Mesodermal cell (in vitro differentiated cells): ENCODE data around the gene APOC4.
"Not testable (repeated sequence)": the region's sequence is repeated elsewhere in the genome, so short reads cannot be mapped to it uniquely, and the experiment has no call there.

Source experiments
- H3K27ac ChIP-seq: 2 replicates; pipeline ENCODE4 v1.7.0; 2013; ENCODE audit warnings: mild to moderate bottlenecking, low read depth, low read length, moderate library complexity; ENCODE audit not compliant: severe bottlenecking
- H3K36me3 ChIP-seq: 2 replicates; pipeline ENCODE4 v1.7.1; 2013; ENCODE audit warnings: mild to moderate bottlenecking, low read length, moderate library complexity; ENCODE audit not compliant: control insufficient read depth, insufficient read depth
- H3K4me1 ChIP-seq: one replicate; pipeline ENCODE4 v1.7.1; 2013; ENCODE audit warnings: mild to moderate bottlenecking, low read length; ENCODE audit not compliant: insufficient read depth, control insufficient read depth, poor library complexity, severe bottlenecking
- H3K4me3 ChIP-seq: 2 replicates; pipeline ENCODE4 v1.7.0; 2013; ENCODE audit warnings: low read length, control low read depth, mild to moderate bottlenecking; ENCODE audit not compliant: insufficient read depth, poor library complexity, severe bottlenecking; ENCODE audit errors: extremely low read depth
- H3K9me3 ChIP-seq: 2 replicates; pipeline ENCODE4 v1.7.1; 2013; ENCODE audit warnings: mild to moderate bottlenecking, low read length, moderate library complexity; ENCODE audit not compliant: control insufficient read depth
- WGBS, 2 experiments: methylation state at CpG; one replicate each; pipeline ENCODE4 v1.1.5; 2013; ENCODE audit warnings: missing lambda C conversion rate in 2 of 2; ENCODE audit not compliant: insufficient coverage in 2 of 2; 5-methylcytosine and 5-hydroxymethylcytosine counted together

Gene APOC4

GRCh38 chr19:44924243-44924725 is 17.8 kb upstream of the APOC4 start:
- 93 to 94% methylated on average over 7 of the region's 8 CpGs for WGBS, 2 experiments
- peaks cover 2% of the 10 kb centered on the region for H3K36me3 ChIP-seq
- no peak overlapping the region for H3K27ac ChIP-seq
- H3K4me1 ChIP-seq, result no peaks in the 10 kb centered on the region
- H3K4me3 ChIP-seq, result no peak overlapping the region
- no peaks in the 10 kb centered on the region for H3K9me3 ChIP-seq

- Histone ChIP-seq H3K4me1 (no peaks in the 10 kb centered on the region), H3K4me3 (no peak overlapping the region), H3K9me3 (no peaks in the 10 kb centered on the region), H3K36me3 (no peaks in the 10 kb centered on the region), H3K27ac (no peak overlapping the region)
- WGBS, 2 experiments, result 86 to 100% methylated on average over 3 to 5 of the region's 8 CpGs
Measured at GRCh38 chr19:44925114-44925891, 16.7 kb upstream of the APOC4 start.

- H3K4me1 ChIP-seq, H3K27ac ChIP-seq, H3K9me3 ChIP-seq, H3K4me3 ChIP-seq, H3K36me3 ChIP-seq: not testable (repeated sequence)
- 77 to 88% methylated on average over 6 to 7 of the region's 19 CpGs for WGBS, 2 experiments
Measured at GRCh38 chr19:44926245-44927077, 15.6 kb upstream of the APOC4 start.

GRCh38 chr19:44927746-44928145 is 14.3 kb upstream of the APOC4 start:
- Histone ChIP-seq H3K9me3 (no peaks in the 10 kb centered on the region), H3K4me1 (no peaks in the 10 kb centered on the region), H3K4me3 (no peak overlapping the region), H3K36me3 (no peaks in the 10 kb centered on the region), H3K27ac (no peak overlapping the region)
- 84 to 92% methylated on average over 5 of the region's 5 CpGs for WGBS, 2 experiments

- 90 to 94% methylated on average over 7 of the region's 7 CpGs for WGBS, 2 experiments
- Histone ChIP-seq H3K27ac (no peak overlapping the region), H3K9me3 (no peaks in the 10 kb centered on the region), H3K36me3 (no peaks in the 10 kb centered on the region), H3K4me1 (no peaks in the 10 kb centered on the region), H3K4me3 (no peak overlapping the region)
Measured at GRCh38 chr19:44930088-44930487, 11.9 kb upstream of the APOC4 start.

- Histone ChIP-seq H3K36me3 (no peaks in the 10 kb centered on the region), H3K4me3 (no peak overlapping the region), H3K9me3 (no peaks in the 10 kb centered on the region), H3K4me1 (no peaks in the 10 kb centered on the region), H3K27ac (no peak overlapping the region)
- WGBS, 2 experiments, result 100% methylated on average over 2 of the region's 4 CpGs; no CpG with 5 or more reads in 1 of the 2 experiments
Measured at GRCh38 chr19:44931541-44931940, 10.5 kb upstream of the APOC4 start.

GRCh38 chr19:44939668-44940067 is 2.4 kb upstream of the APOC4 start:
- Histone ChIP-seq H3K36me3 (no peaks in the 10 kb centered on the region), H3K4me1 (no peaks in the 10 kb centered on the region), H3K27ac (no peak overlapping the region), H3K9me3 (no peaks in the 10 kb centered on the region), H3K4me3 (no peak overlapping the region)
- WGBS, 2 experiments, result 72 to 89% methylated on average over 3 to 4 of the region's 5 CpGs

- 84 to 86% methylated on average over 10 of the region's 10 CpGs for WGBS, 2 experiments
- H3K4me3 ChIP-seq, result no peak overlapping the region
- H3K36me3 ChIP-seq, result no peaks in the 10 kb centered on the region
Measured at GRCh38 chr19:44943801-44944249, 1.8 kb downstream of the APOC4 start.

GRCh38 chr19:44947041-44947581 is 5.1 kb downstream of the APOC4 start:
- Histone ChIP-seq H3K36me3 (peaks cover 5% of the 10 kb centered on the region), H3K9me3 (no peaks in the 10 kb centered on the region), H3K27ac (no peak overlapping the region), H3K4me3 (no peak overlapping the region), H3K4me1 (no peaks in the 10 kb centered on the region)
- WGBS, 2 experiments, result 90% methylated on average over 12 to 13 of the region's 13 CpGs

More at GRCh38 chr19:44943801-44944249, 1.8 kb downstream of the APOC4 start:
- H3K27ac ChIP-seq, result no peak overlapping the region
- no peaks in the 10 kb centered on the region for H3K4me1 ChIP-seq
- H3K9me3 ChIP-seq, result no peaks in the 10 kb centered on the region

GRCh38 chr19:44948237-44948636 is 6.2 kb downstream of the APOC4 start:
- no peaks in the 10 kb centered on the region for H3K4me1 ChIP-seq
- WGBS, 2 experiments, result 80% methylated on average over 1 of the region's 5 CpGs; no CpG with 5 or more reads in 1 of the 2 experiments
- peaks cover 5% of the 10 kb centered on the region for H3K36me3 ChIP-seq
- H3K9me3 ChIP-seq, result no peaks in the 10 kb centered on the region
- H3K27ac ChIP-seq, result no peak overlapping the region
- H3K4me3 ChIP-seq, result no peak overlapping the region
